Hematopoietic multipotent progenitor cell treated with erythropoietin and hydrocortisone succinate and interleukin-3 and kit ligand, for 6 days (in vitro differentiated cells): Measurements from ENCODE around the gene NCF4.

Source experiments
- DNase-seq: peaks from one replicate; pipeline ENCODE4 v3.0.0-alpha.2; 2015

The NCF4 gene

GRCh38 chr22:36924151-36924698 lies 63.4 kb downstream of the NCF4 start:
- no peak for DNase-seq

DNA sequence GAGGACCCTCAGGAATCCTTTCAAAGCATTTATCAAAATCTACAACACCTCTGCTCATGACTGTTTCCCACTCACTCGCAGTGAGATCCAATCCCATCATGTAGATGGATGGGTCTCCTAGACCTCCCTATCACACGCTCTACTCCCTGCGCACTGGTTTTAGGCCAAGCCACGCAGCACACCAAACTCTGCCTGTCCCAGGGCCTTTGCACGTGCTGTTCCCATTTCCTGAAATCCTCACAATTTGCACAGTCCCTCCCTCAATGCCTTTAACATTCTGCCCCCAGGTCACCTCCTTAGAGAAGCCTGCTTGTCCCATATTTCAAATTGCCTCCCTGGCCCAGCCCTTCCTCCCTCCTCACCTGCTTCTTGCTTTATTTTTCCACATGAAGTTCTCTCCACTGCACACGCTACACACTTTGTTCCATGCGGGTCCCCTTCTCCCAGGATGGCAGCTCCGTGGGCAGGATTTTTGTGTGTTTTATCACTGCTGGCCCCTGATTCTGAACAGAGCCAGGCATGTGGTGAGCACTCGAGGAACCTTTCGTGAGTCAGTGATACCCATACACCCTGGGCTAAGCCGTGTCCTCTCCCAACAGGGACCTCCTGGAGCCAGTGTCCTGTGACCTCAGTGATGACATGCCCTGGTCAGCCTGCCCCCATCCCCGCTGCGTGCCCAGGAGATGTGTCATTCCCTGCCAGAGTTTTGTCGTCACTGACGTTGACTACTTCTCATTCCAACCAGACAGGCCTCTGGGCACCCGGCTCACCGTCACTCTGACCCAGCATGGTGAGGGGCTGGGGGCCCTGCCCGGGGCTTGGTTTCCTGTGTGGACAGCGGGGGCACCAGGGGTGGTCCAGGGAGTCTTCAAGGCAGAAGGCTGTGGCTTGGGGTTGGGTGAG lies 64.8 kb downstream of the NCF4 start:
- no peak for DNase-seq

DNA sequence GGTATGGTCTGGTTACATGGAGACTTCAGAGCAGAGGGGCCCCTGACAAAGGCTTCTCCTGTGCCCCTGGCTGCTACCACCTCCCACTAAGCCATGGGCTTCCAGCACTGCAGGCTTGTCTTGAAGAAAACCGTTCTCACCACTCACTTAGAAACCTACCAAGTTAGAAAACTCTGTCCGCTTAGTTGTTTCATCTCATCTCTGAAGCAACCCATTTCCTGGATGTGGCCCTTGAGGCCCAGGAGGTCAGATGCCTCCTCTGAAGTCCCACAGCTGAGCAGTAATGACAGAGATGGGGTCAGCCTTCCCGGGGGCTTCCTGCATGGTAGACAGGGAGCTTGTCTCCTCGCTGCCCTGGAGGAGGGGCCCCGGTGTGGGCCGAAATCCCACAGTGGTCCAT lies 65.5 kb downstream of the NCF4 start:
- DNase-seq = no peak

GRCh38 chr22:36926721-36927435 lies 66.1 kb downstream of the NCF4 start:
- no peak for DNase-seq
